WTC11 (cell line): ENCODE data around the gene XAGE3.
"Not testable (repeated sequence)": the region's sequence is repeated elsewhere in the genome, so short reads cannot be mapped to it uniquely, and the experiment has no call there.

ENCODE experiments used
- CTCF ChIP-seq: fragments of 200-600 bp; IDR thresholded peaks from 2 replicates; pipeline ENCODE4 v1.8.0; 2022; ENCODE audit warnings: antibody characterized with exemption
- FOXJ3 ChIP-seq: sonication (generic); formaldehyde crosslinking; IDR thresholded peaks from 2 replicates; pipeline ENCODE4 v1.9.0; 2021; ENCODE audit warnings: missing genetic modification reagents, mild to moderate bottlenecking, borderline replicate concordance
- MAX ChIP-seq: sonication (generic); formaldehyde crosslinking; IDR thresholded peaks from 2 replicates; pipeline ENCODE4 v1.8.0; 2022; ENCODE audit warnings: mild to moderate bottlenecking, missing genetic modification reagents
- MXD4 ChIP-seq: fragments of 250-450 bp; sonication (Bioruptor Pico); IDR thresholded peaks from 2 replicates; pipeline ENCODE4 v1.8.0; 2021; ENCODE audit warnings: mild to moderate bottlenecking, moderate library complexity, borderline replicate concordance
- USF2 ChIP-seq: sonication (generic); formaldehyde crosslinking; IDR thresholded peaks from 2 replicates; pipeline ENCODE4 v1.8.1; 2023; ENCODE audit warnings: mild to moderate bottlenecking, missing genetic modification reagents, moderate library complexity
- ZNF121 ChIP-seq: sonication (generic); formaldehyde crosslinking; IDR thresholded peaks from 2 replicates; pipeline ENCODE4 v1.8.0; 2023; ENCODE audit warnings: missing genetic modification reagents
- ZNF512 ChIP-seq: sonication (generic); formaldehyde crosslinking; IDR thresholded peaks from 2 replicates; pipeline ENCODE4 v1.8.1; 2022; ENCODE audit warnings: missing genetic modification reagents, borderline replicate concordance
- TF ChIP-seq, protein P1 (sequence below): sonication (generic); formaldehyde crosslinking; IDR thresholded peaks from 2 replicates; pipeline ENCODE4 v1.8.0; 2022; ENCODE audit warnings: mild to moderate bottlenecking, missing genetic modification reagents

GRCh38 chrX:52888090-52888489, 20.2 kb upstream of the XAGE3 start:
- TF ChIP-seq, protein P1, sequence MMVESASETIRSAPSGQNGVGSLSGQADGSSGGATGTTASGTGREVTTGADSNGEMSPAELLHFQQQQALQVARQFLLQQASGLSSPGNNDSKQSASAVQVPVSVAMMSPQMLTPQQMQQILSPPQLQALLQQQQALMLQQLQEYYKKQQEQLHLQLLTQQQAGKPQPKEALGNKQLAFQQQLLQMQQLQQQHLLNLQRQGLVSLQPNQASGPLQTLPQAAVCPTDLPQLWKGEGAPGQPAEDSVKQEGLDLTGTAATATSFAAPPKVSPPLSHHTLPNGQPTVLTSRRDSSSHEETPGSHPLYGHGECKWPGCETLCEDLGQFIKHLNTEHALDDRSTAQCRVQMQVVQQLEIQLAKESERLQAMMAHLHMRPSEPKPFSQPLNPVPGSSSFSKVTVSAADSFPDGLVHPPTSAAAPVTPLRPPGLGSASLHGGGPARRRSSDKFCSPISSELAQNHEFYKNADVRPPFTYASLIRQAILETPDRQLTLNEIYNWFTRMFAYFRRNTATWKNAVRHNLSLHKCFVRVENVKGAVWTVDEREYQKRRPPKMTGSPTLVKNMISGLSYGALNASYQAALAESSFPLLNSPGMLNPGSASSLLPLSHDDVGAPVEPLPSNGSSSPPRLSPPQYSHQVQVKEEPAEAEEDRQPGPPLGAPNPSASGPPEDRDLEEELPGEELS (CRISPR knock-in tag), result not testable (repeated sequence)
- TF ChIP-seq USF2 (CRISPR knock-in tag); MXD4 (CRISPR knock-in tag); CTCF; MAX; FOXJ3; ZNF512 (CRISPR knock-in tag); ZNF121 (CRISPR knock-in tag): not testable (repeated sequence)
